Erythroblast (primary cell): Measurements from ENCODE around the gene TH.

Source experiments
- GATA1 ChIP-seq: IDR thresholded peaks from 2 replicates; pipeline ENCODE4 v1.6.1; 2011; ENCODE audit warnings: low read depth, mild to moderate bottlenecking, control low read depth, low read length, moderate library complexity
- POLR2A ChIP-seq: IDR thresholded peaks from 2 replicates; pipeline ENCODE4 v1.6.1; 2011; ENCODE audit warnings: mild to moderate bottlenecking, low read length

DNA sequence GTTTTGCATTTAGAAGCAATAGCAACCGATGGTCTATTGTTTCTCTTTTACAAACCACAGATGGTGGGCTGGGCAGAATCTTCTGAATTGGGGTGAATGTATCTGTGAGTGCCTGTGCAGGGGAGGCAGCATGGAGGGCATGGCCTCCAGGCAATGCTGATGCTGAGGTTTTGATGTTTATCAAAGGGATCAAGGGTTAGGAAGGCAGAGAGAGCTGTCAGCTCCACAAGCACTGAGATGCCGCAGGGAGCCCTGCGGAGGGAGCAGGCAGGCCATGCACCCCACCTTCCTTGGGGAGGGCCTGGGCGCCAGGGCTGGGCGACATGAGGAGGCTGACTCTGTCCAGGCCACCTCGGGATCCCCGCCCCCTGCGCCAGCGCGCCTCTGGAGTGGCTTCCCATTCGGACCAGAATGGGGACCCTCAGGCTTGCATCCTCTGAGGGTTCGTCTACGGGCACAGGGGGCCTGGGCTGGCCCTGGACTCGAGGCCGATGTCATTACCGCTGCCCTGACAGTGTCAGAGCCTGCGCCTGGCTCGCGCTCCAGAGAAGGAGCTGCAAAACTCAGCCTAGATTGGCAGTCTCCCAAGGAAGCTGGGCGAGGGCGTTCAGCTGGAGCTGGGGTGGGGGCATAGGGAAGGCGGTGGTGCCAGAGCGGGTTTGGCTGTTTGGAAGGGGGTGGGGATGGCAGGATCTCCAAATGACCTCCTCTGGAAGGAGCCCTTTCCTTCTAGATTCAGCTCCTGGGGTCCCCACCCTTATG, 13.9 kb upstream of the TH start:
- TF ChIP-seq POLR2A (no peak), GATA1 (no peak)
